Panc1 (cell line): ENCODE measurements around the gene ALDH7A1. TPM values are rescaled to one million over a fixed set of nuclear protein-coding genes. Genes with fewer than 3 reads are reported as not detected.

Experiments used
- ATAC-seq: fragments of 200-7000 bp; cut with Tn5 transposase; 2 replicates; pipeline ENCODE4 v1.9.1; 2020; ENCODE audit warnings: mild to moderate bottlenecking, moderate library complexity
- BruUV-seq: library from RNA; stranded (reverse); fragments of 400-500 nt; replicated peaks from 2 replicates; lab custom pipeline; 2021; lab: Mats Ljungman, UMichigan
- CTCF ChIA-PET: fragments of 300-600 bp; sonication (Branson Sonifier 250); formaldehyde crosslinking; loops from one replicate; lab custom pipeline; 2022; ENCODE audit warnings: antibody characterized with exemption; lab: Charles Lee
- POLR2A ChIA-PET: fragments of 300-600 bp; sonication (Branson Sonifier 250); formaldehyde crosslinking; loops from one replicate; lab custom pipeline; 2022; ENCODE audit warnings: antibody characterized with exemption; lab: Charles Lee
- DNase-seq: peaks from one replicate; pipeline ENCODE4 v3.0.0-alpha.2; 2010; ENCODE audit warnings: low read depth, low spot score
- H3K27ac ChIP-seq: 2 replicates; pipeline ENCODE4 v1.5.1; 2011; ENCODE audit warnings: mild to moderate bottlenecking, low read length, inconsistent platforms
- H3K27me3 ChIP-seq: fragments of 200-500 bp; sonication (Bioruptor generic); 2 replicates; pipeline ENCODE4 v1.6.0; 2014; ENCODE audit warnings: low read length, inconsistent platforms; ENCODE audit not compliant: control insufficient read depth, insufficient read depth
- H3K36me3 ChIP-seq: fragments of 200-500 bp; sonication (Bioruptor generic); 2 replicates; pipeline ENCODE4 v1.5.1; 2014; ENCODE audit warnings: inconsistent platforms, mild to moderate bottlenecking, low read length, moderate library complexity; ENCODE audit not compliant: control insufficient read depth, insufficient read depth
- H3K4me1 ChIP-seq: 2 replicates; pipeline ENCODE4 v1.5.1; 2011; ENCODE audit warnings: inconsistent platforms, mild to moderate bottlenecking, low read length, moderate library complexity; ENCODE audit not compliant: control insufficient read depth, insufficient read depth
- H3K4me3 ChIP-seq, 2 experiments: 2 replicates each; pipeline ENCODE4 v1.5.1; 2011 to 2012; ENCODE audit warnings: low read depth in 2 of 2, low read length in 2 of 2, mild to moderate bottlenecking in 2 of 2, inconsistent platforms in 1 of 2, moderate library complexity in 1 of 2
- H3K9me3 ChIP-seq: fragments of 200-500 bp; sonication (Bioruptor generic); 2 replicates; pipeline ENCODE4 v1.5.1; 2014; ENCODE audit warnings: low read depth, mild to moderate bottlenecking, inconsistent platforms, low read length, moderate library complexity; ENCODE audit not compliant: control insufficient read depth, insufficient read depth
- POLR2AphosphoS5 ChIP-seq: IDR thresholded peaks from 2 replicates; pipeline ENCODE4 v1.6.1; 2012; ENCODE audit warnings: mild to moderate bottlenecking, low read depth, low read length, moderate library complexity
- SIN3A ChIP-seq: IDR thresholded peaks from 2 replicates; pipeline ENCODE4 v1.6.1; 2012; ENCODE audit warnings: low read depth, mild to moderate bottlenecking, low read length, moderate library complexity, borderline replicate concordance; ENCODE audit not compliant: insufficient read depth
- TCF7L2 ChIP-seq: IDR thresholded peaks from 2 replicates; pipeline ENCODE4 v1.6.1; 2011; ENCODE audit warnings: mild to moderate bottlenecking, low read depth, low read length, inconsistent platforms
- in situ Hi-C: cut with HindIII; loops from 2 replicates; pipeline ENCODE4 v1.10.0; 2016; ENCODE audit warnings: low sequenced_read_pairs, low pct_unique_long_range_greater_than_20kb
- intact Hi-C: fragments of 100-400 bp; cut with micrococcal nuclease; formaldehyde crosslinking; loops from one replicate; pipeline ENCODE4 v1.10.0; 2022; ENCODE audit not compliant: unreplicated experiment
- total RNA-seq: library from RNA; stranded (reverse); gene quantifications from one replicate; pipeline ENCODE4 v1.2.1, GENCODE V29; 2021; ENCODE audit not compliant: unreplicated experiment
- TF ChIP-seq, protein P1 (sequence below), 2 experiments: IDR thresholded peaks; 2 replicates each; pipeline ENCODE4 v1.6.1; 2011 to 2012; ENCODE audit warnings: low read depth in 2 of 2, control low read depth in 1 of 2, low read length in 1 of 2, mild to moderate bottlenecking in 1 of 2, moderate library complexity in 1 of 2; ENCODE audit not compliant: insufficient read depth in 1 of 2
- TF ChIP-seq, protein P2 (sequence below): fragments of 450-650 bp; IDR thresholded peaks from 2 replicates; pipeline ENCODE4 v1.5.1; 2017; ENCODE audit warnings: mild to moderate bottlenecking

The ALDH7A1 gene
- total RNA-seq, 1 experiment from 2014 or later: 52.9 TPM

DNA sequence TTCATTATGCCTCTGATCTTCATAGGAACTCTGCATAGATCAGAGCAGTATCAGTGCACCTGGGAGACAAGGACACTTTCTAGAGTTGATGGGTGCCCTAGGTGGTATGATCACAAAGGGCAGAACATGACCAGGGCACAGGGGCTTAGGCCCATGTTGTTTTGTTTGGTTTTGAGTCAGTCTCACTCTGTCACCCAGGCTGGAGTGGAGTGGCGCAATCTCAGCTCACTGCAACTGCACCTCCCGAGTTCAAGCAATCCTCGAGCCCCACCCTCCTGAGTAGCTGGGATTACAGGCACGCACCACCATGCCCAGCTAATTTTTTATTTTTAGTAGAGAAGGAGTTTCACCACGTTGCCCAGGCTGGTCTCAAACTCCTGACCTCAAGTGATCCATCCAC, 17.6 kb downstream of the ALDH7A1 start:
- CTCF ChIA-PET: no interaction called here
- Histone ChIP-seq H3K4me1 (no peaks in the 10 kb centered on the region), H3K9me3 (no peaks in the 10 kb centered on the region), H3K36me3 (peaks cover 7% of the 10 kb centered on the region), H3K27me3 (no peaks in the 10 kb centered on the region), H3K4me3 (no peak overlapping the region), H3K27ac (no peak overlapping the region)
- BruUV-seq: no TSS peak
- ATAC-seq (no peak), DNase-seq (no peak)
- intact Hi-C loops: no loop called here
- POLR2A ChIA-PET: no interaction called here
- TF ChIP-seq POLR2AphosphoS5 (no peak), SIN3A (no peak), TCF7L2 (no peak)
- TF ChIP-seq, protein P1, sequence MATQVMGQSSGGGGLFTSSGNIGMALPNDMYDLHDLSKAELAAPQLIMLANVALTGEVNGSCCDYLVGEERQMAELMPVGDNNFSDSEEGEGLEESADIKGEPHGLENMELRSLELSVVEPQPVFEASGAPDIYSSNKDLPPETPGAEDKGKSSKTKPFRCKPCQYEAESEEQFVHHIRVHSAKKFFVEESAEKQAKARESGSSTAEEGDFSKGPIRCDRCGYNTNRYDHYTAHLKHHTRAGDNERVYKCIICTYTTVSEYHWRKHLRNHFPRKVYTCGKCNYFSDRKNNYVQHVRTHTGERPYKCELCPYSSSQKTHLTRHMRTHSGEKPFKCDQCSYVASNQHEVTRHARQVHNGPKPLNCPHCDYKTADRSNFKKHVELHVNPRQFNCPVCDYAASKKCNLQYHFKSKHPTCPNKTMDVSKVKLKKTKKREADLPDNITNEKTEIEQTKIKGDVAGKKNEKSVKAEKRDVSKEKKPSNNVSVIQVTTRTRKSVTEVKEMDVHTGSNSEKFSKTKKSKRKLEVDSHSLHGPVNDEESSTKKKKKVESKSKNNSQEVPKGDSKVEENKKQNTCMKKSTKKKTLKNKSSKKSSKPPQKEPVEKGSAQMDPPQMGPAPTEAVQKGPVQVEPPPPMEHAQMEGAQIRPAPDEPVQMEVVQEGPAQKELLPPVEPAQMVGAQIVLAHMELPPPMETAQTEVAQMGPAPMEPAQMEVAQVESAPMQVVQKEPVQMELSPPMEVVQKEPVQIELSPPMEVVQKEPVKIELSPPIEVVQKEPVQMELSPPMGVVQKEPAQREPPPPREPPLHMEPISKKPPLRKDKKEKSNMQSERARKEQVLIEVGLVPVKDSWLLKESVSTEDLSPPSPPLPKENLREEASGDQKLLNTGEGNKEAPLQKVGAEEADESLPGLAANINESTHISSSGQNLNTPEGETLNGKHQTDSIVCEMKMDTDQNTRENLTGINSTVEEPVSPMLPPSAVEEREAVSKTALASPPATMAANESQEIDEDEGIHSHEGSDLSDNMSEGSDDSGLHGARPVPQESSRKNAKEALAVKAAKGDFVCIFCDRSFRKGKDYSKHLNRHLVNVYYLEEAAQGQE (IDR thresholded peaks at IDR 0.05; ENCODE audit: insufficient read depth in 1 of 2, low read depth in 2 of 2, low read length in 1 of 2): no peak
- TF ChIP-seq, protein P2, sequence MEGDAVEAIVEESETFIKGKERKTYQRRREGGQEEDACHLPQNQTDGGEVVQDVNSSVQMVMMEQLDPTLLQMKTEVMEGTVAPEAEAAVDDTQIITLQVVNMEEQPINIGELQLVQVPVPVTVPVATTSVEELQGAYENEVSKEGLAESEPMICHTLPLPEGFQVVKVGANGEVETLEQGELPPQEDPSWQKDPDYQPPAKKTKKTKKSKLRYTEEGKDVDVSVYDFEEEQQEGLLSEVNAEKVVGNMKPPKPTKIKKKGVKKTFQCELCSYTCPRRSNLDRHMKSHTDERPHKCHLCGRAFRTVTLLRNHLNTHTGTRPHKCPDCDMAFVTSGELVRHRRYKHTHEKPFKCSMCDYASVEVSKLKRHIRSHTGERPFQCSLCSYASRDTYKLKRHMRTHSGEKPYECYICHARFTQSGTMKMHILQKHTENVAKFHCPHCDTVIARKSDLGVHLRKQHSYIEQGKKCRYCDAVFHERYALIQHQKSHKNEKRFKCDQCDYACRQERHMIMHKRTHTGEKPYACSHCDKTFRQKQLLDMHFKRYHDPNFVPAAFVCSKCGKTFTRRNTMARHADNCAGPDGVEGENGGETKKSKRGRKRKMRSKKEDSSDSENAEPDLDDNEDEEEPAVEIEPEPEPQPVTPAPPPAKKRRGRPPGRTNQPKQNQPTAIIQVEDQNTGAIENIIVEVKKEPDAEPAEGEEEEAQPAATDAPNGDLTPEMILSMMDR: no peak
- in situ Hi-C loops: no loop called here

DNA sequence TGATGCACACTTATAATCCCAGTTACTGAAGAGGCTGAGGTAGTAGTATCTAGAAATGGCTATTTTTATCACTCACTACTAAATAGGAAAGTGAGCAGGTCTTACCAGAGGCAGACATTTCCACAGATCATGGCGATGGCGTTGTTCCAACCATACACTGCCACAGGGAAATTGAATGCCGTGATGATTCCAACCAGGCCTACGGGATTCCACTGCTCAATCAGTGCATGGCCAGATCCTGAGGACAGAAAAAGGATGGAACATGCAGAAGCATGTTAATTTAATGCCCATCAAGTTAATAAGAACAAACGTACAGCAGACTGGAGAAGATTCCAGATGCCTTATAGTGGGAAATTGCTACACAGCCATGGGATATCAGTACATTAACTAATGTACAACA, 18.0 kb downstream of the ALDH7A1 start:
- BruUV-seq: no TSS peak
- in situ Hi-C loops: no loop called here
- CTCF ChIA-PET: no interaction called here

More for the DNA sequence above, 18.0 kb downstream of the ALDH7A1 start:
- H3K27ac ChIP-seq: no peak overlapping the region
- no peaks in the 10 kb centered on the region for H3K9me3 ChIP-seq
- POLR2A ChIA-PET: no interaction called here
- no peak for ATAC-seq
- TF ChIP-seq POLR2AphosphoS5 (no peak), SIN3A (no peak), TCF7L2 (no peak)
- TF ChIP-seq, protein P1 (IDR thresholded peaks at IDR 0.05; ENCODE audit: insufficient read depth in 1 of 2, low read depth in 2 of 2, low read length in 1 of 2): no peak
- TF ChIP-seq, protein P2: no peak
- no peak overlapping the region for H3K4me3 ChIP-seq
- DNase-seq: no peak
- H3K27me3 ChIP-seq: no peaks in the 10 kb centered on the region
- H3K4me1 ChIP-seq: no peaks in the 10 kb centered on the region
- intact Hi-C loops: no loop called here
- H3K36me3 ChIP-seq: peaks cover 5% of the 10 kb centered on the region
